Psoas muscle (tissue), 7 donors: ENCODE data around the gene LACTB. TPM values are rescaled to one million over a fixed set of nuclear protein-coding genes. Genes with fewer than 3 reads are reported as not detected.

Source experiments
- polyA plus RNA-seq, 3 donors: library from polyadenylated mRNA; stranded (reverse); fragments of 200-250 nt; gene quantifications; one replicate each; pipeline ENCODE4 v1.2.3, GENCODE V29; 2013
- total RNA-seq, 4 donors: library from RNA; stranded (reverse); fragmentation: NEBNext Ultra II Directional in 2 of 4; extraction: Animal tissue kit (Norgen Biotek cat#: 25700) in 2 of 4; gene quantifications; one replicate each; pipeline versions ENCODE4 v1.2.1 to v1.2.4, GENCODE V29; 2021 to 2023
- donor health status: healthy with polysubstance abuse.
- donor health status: DM: no; HTN: no; CAD: no; lungs with moderate emphysema.
- donor health status: Bipolar disorder and iron deficiency.
- donor health status: healthy.
- donor health status: DM: no; HTN: no; CAD: no.
- donor health status: DM: no; HTN: no; CAD: no.
- donor health status: DM: yes; HTN: yes; CAD: no.

The LACTB gene
- total and polyA plus RNA-seq, 7 donors = 23.0 to 44.6 (median 29.7) TPM

Other genes with a start within 250 kb of the LACTB start
- gene TPM1, start 79.1 kb upstream of the LACTB start, total RNA-seq = 1,000 to 10,000 TPM; 1,097 to 5,131 (median 2,563) TPM
- gene TPM1, start 79.1 kb upstream of the LACTB start, polyA plus RNA-seq = 1,000 to 10,000 TPM; 1,146 to 4,515 (median 3,805) TPM
- 100 to 1,000 TPM in 3 of 4 donors, 10 to 100 TPM in 1; 97.0 to 169 (median 132) TPM for gene RPS27L, start 35.6 kb downstream of the LACTB start, total RNA-seq
- gene RPS27L, start 35.6 kb downstream of the LACTB start, polyA plus RNA-seq = 100 to 1,000 TPM in 2 of 3 donors, 10 to 100 TPM in 1; 33.1 to 186 (median 108) TPM
- 10 to 100 TPM in 1 of 4 donors, 1 to 10 TPM in 3; 5.4 to 18.1 (median 8.4) TPM for gene RAB8B, start 67.7 kb downstream of the LACTB start, total RNA-seq
- gene RAB8B, start 67.7 kb downstream of the LACTB start, polyA plus RNA-seq = 1 to 10 TPM; 2.5 to 5.0 (median 4.6) TPM
- 1 to 10 TPM; 3.8 to 7.0 (median 4.6) TPM for gene APH1B, start 155.7 kb downstream of the LACTB start, total RNA-seq
- 1 to 10 TPM; 1.2 to 2.8 (median 1.4) TPM for gene APH1B, start 155.7 kb downstream of the LACTB start, polyA plus RNA-seq